Activated CD4-positive, alpha-beta memory T cell treated with anti-CD3 and anti-CD28 coated beads, Interleukin-2, amount 10 ng/mL, durations not matched to agents 7 days and 5 days (primary cell): ENCODE data around the gene GPX2. TPM values are rescaled to one million over a fixed set of nuclear protein-coding genes. Genes with fewer than 3 reads are reported as not detected.
"Not testable (repeated sequence)": the region's sequence is repeated elsewhere in the genome, so short reads cannot be mapped to it uniquely, and the experiment has no call there.

Experiments
- CTCF ChIA-PET: fragments of 350-600 bp; sonication (Branson Sonifier 250); formaldehyde crosslinking; loops from one replicate; lab custom pipeline; 2021; ENCODE audit warnings: antibody characterized with exemption, inconsistent platforms; lab: Charles Lee
- POLR2A ChIA-PET: fragments of 350-600 bp; sonication (Branson Sonifier 250); formaldehyde crosslinking; loops from one replicate; lab custom pipeline; 2021; ENCODE audit warnings: antibody characterized with exemption; lab: Charles Lee
- DNase-seq: peaks from one replicate; pipeline ENCODE4 v3.0.0-alpha.2; 2020
- H3K27ac Mint-ChIP-seq: one replicate; pipeline ENCODE4 v1.8.0; 2021; ENCODE audit warnings: mild to moderate bottlenecking, mixed read lengths
- H3K27me3 Mint-ChIP-seq: one replicate; pipeline ENCODE4 v1.8.0; 2021; ENCODE audit warnings: mixed read lengths
- H3K36me3 Mint-ChIP-seq: one replicate; pipeline ENCODE4 v1.8.0; 2021; ENCODE audit warnings: low read depth, mixed read lengths
- H3K4me1 Mint-ChIP-seq: one replicate; pipeline ENCODE4 v1.8.0; 2021; ENCODE audit warnings: mixed read lengths
- H3K4me3 Mint-ChIP-seq: one replicate; pipeline ENCODE4 v1.8.0; 2021; ENCODE audit warnings: mild to moderate bottlenecking, mixed read lengths
- H3K9me3 Mint-ChIP-seq: one replicate; pipeline ENCODE4 v1.8.0; 2021; ENCODE audit warnings: mixed read lengths
- total RNA-seq, 2 experiments: library from RNA; stranded (reverse); gene quantifications; one replicate each; pipeline ENCODE4 v1.2.3, GENCODE V29; 2021

The GPX2 gene
- total RNA-seq, 2 experiments from 2014 or later, result not detected

DNA sequence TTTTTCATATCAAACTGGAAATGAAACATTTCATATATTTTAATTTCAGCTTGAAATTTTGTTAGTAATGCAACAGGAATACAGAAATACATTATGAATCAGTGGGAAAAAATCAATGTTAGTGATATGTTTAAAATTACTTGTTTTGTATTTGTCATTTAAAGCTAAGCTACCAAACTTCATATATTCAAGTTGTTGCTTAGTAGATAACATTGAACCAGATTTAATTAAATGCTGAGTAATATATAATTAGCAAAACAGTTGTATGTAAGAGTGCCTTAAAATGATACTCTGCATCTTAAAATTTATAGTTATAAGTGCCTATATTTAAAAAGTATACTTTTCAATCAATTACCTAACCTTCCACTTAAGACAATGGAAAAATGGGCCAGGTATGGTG lies 23.3 kb downstream of the GPX2 start:
- H3K9me3 Mint-ChIP-seq, result no peaks in the 10 kb centered on the region
- no peaks in the 10 kb centered on the region for H3K27me3 Mint-ChIP-seq
- peaks cover 46% of the 10 kb centered on the region for H3K36me3 Mint-ChIP-seq
- H3K4me3 Mint-ChIP-seq, result no peak overlapping the region
- no peak overlapping the region for H3K27ac Mint-ChIP-seq
- ChIA-PET POLR2A (interaction anchor here (1.4 kb wide), 1 partner anchor 9 kb away, joined by 4 read pairs; no protein-coding TSS in a partner anchor), CTCF (interaction anchor here (1.0 kb wide), 1 partner anchor 96 kb away, joined by 4 read pairs; no protein-coding TSS in a partner anchor)
- no peak for DNase-seq
- H3K4me1 Mint-ChIP-seq, result peaks cover 46% of the 10 kb centered on the region

DNA sequence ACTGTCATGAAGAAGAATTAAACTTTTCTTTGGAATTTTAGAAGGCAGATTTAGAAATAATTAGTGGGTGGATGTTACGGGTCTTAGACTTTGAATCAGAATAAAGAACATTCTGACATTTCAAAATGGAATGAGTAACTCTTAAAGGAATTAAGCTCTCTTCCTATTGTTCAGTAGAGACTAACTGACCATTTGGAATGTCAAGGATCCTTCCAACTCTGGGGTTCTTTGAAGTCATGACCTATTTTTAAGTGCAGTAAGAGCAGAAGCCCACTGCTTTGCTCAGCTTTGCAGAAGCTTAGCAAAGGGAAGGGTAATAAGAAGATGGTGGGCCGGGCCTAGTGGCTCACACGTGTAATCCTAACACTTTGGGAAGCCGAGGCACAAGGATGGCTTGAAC lies 24.3 kb downstream of the GPX2 start:
- no peak overlapping the region for H3K27ac Mint-ChIP-seq
- no peak for DNase-seq
- H3K4me3 Mint-ChIP-seq, result no peak overlapping the region
- ChIA-PET CTCF (no interaction called here), POLR2A (interaction anchor here (1.0 to 1.4 kb wide), 2 partner anchors 9 to 10 kb away, joined by 4 to 5 read pairs; no protein-coding TSS in a partner anchor)
- peaks cover 50% of the 10 kb centered on the region for H3K4me1 Mint-ChIP-seq
- no peaks in the 10 kb centered on the region for H3K9me3 Mint-ChIP-seq
- no peaks in the 10 kb centered on the region for H3K27me3 Mint-ChIP-seq
- H3K36me3 Mint-ChIP-seq, result peaks cover 40% of the 10 kb centered on the region

DNA sequence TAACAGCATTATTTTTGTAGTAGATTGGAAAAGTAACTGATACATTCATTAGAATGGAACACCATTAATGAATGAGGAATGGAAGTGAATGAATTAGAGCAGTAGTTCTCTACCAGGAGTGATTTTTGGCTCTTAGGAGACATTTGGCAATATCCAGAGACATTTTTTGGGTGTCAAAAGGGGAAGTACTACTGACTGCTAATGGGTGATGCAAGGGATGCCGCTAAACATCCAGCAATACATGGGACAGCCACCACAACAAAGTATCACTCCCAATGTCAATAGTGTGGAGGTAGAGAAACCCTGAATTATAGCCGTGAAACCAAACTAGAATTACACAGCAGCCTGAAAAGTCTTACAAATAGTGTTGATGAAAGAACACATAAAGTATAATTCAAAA lies 26.7 kb downstream of the GPX2 start:
- POLR2A ChIA-PET, result interaction anchor here (1.3 to 3.5 kb wide), 4 partner anchors 11 to 191 kb away, joined by 3 to 60 read pairs (median 7); no protein-coding TSS in a partner anchor
- peaks cover 43% of the 10 kb centered on the region for H3K4me1 Mint-ChIP-seq
- H3K36me3 Mint-ChIP-seq, result peaks cover 32% of the 10 kb centered on the region
- peak overlapping the region; percentile 81 for H3K4me3 Mint-ChIP-seq
- DNase-seq, result no peak
- peaks cover 3% of the 10 kb centered on the region for H3K27me3 Mint-ChIP-seq
- CTCF ChIA-PET, result interaction anchor here (2.6 kb wide), 1 partner anchor 10 kb away, joined by 15 read pairs; no protein-coding TSS in a partner anchor
- H3K27ac Mint-ChIP-seq, result no peak overlapping the region
- no peaks in the 10 kb centered on the region for H3K9me3 Mint-ChIP-seq

DNA sequence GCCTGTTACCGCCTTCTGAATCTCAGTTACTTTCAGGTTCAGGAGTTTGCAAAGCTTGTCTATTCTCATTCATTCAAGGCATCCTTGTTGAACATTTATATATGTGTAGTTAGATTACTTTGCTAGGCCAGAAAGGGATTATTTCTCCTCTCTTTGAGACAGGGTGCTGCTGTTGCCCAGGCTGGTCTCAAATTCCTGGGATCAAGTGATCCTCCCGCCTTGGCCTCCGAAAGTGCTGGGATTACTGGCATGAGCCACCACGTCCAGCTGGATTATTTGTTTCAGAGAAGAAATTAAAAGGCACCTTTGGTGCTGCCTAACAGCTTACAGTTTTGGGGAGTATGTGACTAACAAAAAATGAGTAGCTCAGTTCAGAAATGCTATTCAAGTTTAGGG lies 27.5 kb downstream of the GPX2 start:
- ChIA-PET POLR2A (interaction anchor here (0.7 to 3.5 kb wide), 18 partner anchors 12 to 528 kb away, joined by 3 to 60 read pairs (median 4); partner anchors contain the start of genes FNTB, GPX2 and ZBTB25), CTCF (interaction anchor here (0.7 to 2.6 kb wide), 5 partner anchors 10 to 278 kb away, joined by 3 to 15 read pairs (median 3); no protein-coding TSS in a partner anchor)
- peak overlapping the region; percentile 84 for H3K27ac Mint-ChIP-seq
- peaks cover 25% of the 10 kb centered on the region for H3K36me3 Mint-ChIP-seq
- DNase-seq, result no peak
- H3K4me3 Mint-ChIP-seq, result peak overlapping the region; percentile 81
- peaks cover 5% of the 10 kb centered on the region for H3K27me3 Mint-ChIP-seq
- H3K4me1 Mint-ChIP-seq, result peaks cover 38% of the 10 kb centered on the region
- no peaks in the 10 kb centered on the region for H3K9me3 Mint-ChIP-seq

DNA sequence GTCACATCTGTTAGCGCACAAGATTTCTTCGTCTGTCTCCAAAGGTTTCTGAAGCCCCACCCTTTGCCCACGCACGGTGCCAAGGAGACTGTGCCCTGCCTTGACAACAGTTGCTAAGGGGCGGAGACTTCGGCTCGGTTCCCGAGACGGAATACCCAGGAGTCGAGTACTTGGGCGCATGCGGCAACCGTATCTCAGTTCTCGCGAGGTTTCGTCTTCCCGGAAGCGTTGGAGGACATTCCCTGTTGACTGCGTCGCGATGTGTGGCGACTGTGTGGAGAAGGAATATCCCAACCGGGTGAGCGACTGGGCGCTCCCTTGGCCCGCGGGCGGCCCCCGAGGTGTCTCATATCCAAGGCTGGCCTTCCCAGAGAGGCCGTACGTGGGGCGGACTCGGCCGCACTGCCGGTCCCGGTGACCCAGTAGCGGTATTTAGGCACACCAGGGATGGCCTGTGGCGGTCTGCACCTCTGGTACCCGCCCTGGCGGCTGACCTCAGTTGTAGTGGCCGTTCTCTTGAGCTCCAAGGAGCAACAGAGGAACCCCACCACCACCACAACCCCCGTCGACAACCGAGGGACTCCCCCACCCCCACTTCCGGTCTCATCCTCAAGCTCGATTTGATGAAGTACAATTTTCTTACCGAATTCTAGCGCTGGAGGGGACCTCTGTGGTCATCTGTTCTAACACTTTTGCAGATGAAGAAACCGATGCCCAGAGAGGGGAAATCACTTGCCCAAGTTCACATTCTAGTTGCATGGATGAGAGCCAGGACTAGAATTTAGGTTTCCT lies 28.1 kb downstream of the GPX2 start, which contains the start of gene CHURC1:
CHURC1 (plus strand) TSS at position 219 of the 792 bp plus-strand sequence; CDS start at position 260, 41 bp downstream.
- Mint-ChIP-seq H3K27ac (peak within 1 kb of the TSS; percentile 84), H3K36me3 (peaks cover 20% of the 10 kb centered on the region), H3K4me1 (peaks cover 37% of the 10 kb centered on the region), H3K4me3 (peak within 1 kb of the TSS; percentile 81), H3K9me3 (no peaks in the 10 kb centered on the region), H3K27me3 (peaks cover 10% of the 10 kb centered on the region)
- POLR2A ChIA-PET, result interaction anchor here (0.7 to 3.5 kb wide), 19 partner anchors 12 to 527 kb away, joined by 3 to 60 read pairs (median 4); partner anchors contain the start of genes FNTB, GPX2 and ZBTB25
- CTCF ChIA-PET, result interaction anchor here (0.7 to 2.6 kb wide), 5 partner anchors 11 to 278 kb away, joined by 3 to 15 read pairs (median 3); no protein-coding TSS in a partner anchor
- peak; percentile 96 for DNase-seq

DNA sequence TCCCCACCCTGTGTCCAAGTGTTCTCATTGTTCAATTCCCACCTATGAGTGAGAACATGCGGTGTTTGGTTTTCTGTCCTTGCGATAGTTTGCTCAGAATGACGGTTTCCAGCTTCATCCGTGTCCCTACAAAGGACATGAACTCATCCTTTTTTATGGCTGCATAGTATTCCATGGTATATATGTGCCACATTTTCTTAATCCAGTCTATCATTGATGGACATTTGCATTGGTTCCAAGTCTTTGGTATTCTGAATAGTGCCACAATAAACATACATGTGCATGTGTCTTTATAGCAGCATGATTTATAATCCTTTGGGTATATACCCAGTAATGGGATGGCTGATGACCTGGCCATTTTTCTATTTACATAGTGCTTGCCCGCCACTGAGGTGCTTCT lies 29.1 kb downstream of the GPX2 start:
- Mint-ChIP-seq H3K4me1 (peaks cover 35% of the 10 kb centered on the region), H3K27me3 (peaks cover 14% of the 10 kb centered on the region), H3K36me3 (peaks cover 17% of the 10 kb centered on the region), H3K4me3 (peak overlapping the region; percentile 81)
- ChIA-PET POLR2A (interaction anchor here (1.2 to 3.5 kb wide), 3 partner anchors 13 to 58 kb away, joined by 4 to 60 read pairs (median 5); no protein-coding TSS in a partner anchor), CTCF (interaction anchor here (2.6 kb wide), 1 partner anchor 12 kb away, joined by 15 read pairs; no protein-coding TSS in a partner anchor)
- not testable (repeated sequence) for DNase-seq, H3K9me3 Mint-ChIP-seq, H3K27ac Mint-ChIP-seq

DNA sequence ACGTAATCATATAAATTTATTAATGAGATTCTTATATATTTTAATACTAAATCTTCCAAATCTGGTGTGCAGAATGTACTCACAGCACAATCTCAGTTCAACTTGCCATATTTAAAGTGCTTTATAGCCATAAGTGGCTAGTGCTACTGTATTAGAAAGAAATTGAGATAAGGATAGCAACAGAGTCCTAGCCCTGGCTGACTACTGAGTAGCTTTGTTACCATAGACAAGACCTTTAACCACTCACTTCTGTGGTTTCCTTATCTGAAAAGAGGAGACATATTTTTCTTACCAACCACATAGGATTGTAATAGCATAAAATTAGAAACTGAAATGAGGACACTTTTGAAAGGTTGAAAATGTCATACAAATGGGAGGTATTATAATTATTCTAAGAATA lies 30.3 kb downstream of the GPX2 start:
- H3K27me3 Mint-ChIP-seq, result peaks cover 19% of the 10 kb centered on the region
- ChIA-PET CTCF (interaction anchor here (0.7 to 1.3 kb wide), 3 partner anchors 21 to 299 kb away, joined by 3 to 5 read pairs (median 3); no protein-coding TSS in a partner anchor), POLR2A (interaction anchor here (1.4 kb wide), 1 partner anchor 113 kb away, joined by 3 read pairs; no protein-coding TSS in a partner anchor)
- peaks cover 12% of the 10 kb centered on the region for H3K36me3 Mint-ChIP-seq
- no peak for DNase-seq
- H3K9me3 Mint-ChIP-seq, result no peaks in the 10 kb centered on the region
- no peak overlapping the region for H3K27ac Mint-ChIP-seq
- no peak overlapping the region for H3K4me3 Mint-ChIP-seq
- peaks cover 27% of the 10 kb centered on the region for H3K4me1 Mint-ChIP-seq

DNA sequence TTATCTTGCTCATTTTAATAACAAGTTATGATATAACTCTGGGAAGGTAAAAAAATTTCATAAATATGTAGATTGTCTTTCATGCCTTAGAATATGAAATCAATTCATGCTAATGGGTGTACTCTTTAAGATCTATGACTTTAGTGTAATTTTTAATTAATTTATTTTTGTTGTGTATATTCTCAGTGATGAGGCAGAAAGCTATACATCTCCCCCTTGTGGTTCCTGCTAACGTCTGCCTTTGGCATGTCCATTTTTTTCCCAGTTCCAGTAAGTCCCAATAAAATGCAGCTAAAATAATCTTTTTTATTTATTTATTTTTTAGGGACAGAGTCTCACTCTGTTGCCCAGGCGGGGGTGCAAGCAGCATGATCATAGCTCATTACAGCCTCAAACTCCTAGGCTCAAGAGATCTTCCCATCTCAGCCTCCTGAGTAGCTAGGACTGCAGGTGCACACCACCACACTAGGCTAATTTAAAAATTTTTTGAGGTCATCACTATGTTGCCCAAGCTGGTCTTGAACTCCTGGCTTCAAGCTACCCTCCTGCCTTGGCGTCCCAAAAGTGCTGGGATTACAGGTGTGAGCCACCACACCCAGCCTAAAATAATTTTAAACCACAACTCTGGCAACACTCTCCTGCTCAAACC lies 31.6 kb downstream of the GPX2 start:
- Mint-ChIP-seq H3K4me3 (no peak overlapping the region), H3K9me3 (no peaks in the 10 kb centered on the region), H3K27me3 (peaks cover 24% of the 10 kb centered on the region), H3K27ac (no peak overlapping the region), H3K4me1 (peaks cover 22% of the 10 kb centered on the region), H3K36me3 (peaks cover 9% of the 10 kb centered on the region)
- ChIA-PET CTCF (interaction anchor here (0.5 to 2.6 kb wide), 11 partner anchors 10 to 471 kb away, joined by 3 to 7 read pairs (median 5); partner anchors contain the start of gene SPTB), POLR2A (no interaction called here)
- no peak for DNase-seq

DNA sequence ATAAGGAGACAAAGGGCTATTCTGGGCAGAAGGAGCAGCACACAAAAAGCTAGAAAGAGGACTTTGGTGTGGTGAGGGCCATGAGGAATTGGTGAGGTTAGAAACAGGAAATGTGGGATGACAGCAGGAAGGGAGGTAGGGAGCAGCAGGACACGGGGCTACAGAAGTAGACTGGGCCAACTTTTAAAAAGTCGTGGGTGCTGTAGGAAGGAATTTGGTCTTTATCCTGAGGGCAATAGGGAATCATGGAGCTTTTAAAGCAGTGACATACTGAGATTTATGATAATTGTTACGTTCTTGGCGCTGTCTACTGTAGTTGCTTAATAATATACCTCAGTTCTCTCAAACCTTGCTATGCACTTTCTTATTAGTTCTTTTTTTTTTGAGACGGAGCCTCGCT lies 36.5 kb downstream of the GPX2 start:
- H3K4me1 Mint-ChIP-seq, result no peaks in the 10 kb centered on the region
- no peaks in the 10 kb centered on the region for H3K36me3 Mint-ChIP-seq
- ChIA-PET POLR2A (interaction anchor here (0.7 to 1.6 kb wide), 2 partner anchors 22 to 390 kb away, joined by 3 read pairs; no protein-coding TSS in a partner anchor), CTCF (interaction anchor here (0.6 kb wide), 1 partner anchor 69 kb away, joined by 4 read pairs; no protein-coding TSS in a partner anchor)
- no peak overlapping the region for H3K4me3 Mint-ChIP-seq
- no peak for DNase-seq
- peaks cover 40% of the 10 kb centered on the region for H3K27me3 Mint-ChIP-seq
- H3K9me3 Mint-ChIP-seq, result no peaks in the 10 kb centered on the region
- H3K27ac Mint-ChIP-seq, result no peak overlapping the region

DNA sequence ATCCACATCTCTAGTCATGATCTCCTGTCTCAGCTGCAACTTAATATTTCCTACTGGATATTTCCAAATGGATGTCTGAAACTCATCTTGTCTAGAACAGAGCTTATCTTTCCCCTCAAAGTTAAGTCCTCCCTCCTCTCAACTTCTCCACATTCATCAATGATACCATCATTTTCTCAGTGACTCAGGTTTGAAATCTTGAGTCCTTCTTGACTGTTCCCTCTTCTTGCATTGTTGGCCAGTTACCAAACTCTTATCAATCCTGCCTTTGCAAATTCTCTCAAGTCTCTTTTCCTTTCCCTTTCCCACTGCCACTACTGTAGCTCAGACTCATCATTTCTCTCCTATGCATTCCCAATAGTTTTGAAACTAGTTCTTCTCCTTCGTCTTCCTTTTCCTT lies 42.6 kb downstream of the GPX2 start:
- CTCF ChIA-PET, result interaction anchor here (0.8 to 2.4 kb wide), 3 partner anchors 8 to 227 kb away, joined by 3 to 12 read pairs (median 4); no protein-coding TSS in a partner anchor
- Mint-ChIP-seq H3K4me3 (no peak overlapping the region), H3K9me3 (no peaks in the 10 kb centered on the region), H3K27ac (no peak overlapping the region), H3K4me1 (no peaks in the 10 kb centered on the region), H3K36me3 (no peaks in the 10 kb centered on the region), H3K27me3 (peaks cover 40% of the 10 kb centered on the region)
- POLR2A ChIA-PET, result no interaction called here
- DNase-seq, result no peak

DNA sequence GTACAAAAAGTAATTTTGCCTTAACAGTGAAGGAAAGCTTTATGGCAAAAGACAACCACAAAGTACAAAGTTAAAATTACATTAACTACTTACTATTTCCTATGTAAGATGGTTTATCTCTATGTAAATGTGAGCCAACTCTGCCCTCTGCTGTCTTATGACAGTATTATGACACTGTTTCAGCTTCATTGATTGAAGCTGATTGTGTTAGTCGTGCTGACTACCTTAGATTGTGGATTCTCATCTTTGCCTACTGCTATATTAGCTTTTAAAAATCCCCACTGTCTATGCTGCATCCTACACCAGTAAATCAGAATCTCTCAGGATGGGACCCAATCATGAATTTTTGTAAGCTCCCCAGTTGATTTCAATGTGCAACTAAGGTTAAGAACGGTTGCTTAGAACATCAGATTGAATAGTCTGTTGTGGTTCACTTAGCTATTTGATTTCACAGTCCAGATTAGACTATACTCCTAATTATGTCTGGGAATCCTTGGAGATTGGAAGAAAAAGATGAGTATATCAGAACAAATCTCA lies 50.6 kb downstream of the GPX2 start:
- Mint-ChIP-seq H3K36me3 (no peaks in the 10 kb centered on the region), H3K27me3 (peaks cover 22% of the 10 kb centered on the region), H3K27ac (no peak overlapping the region), H3K4me1 (no peaks in the 10 kb centered on the region), H3K9me3 (no peaks in the 10 kb centered on the region), H3K4me3 (no peak overlapping the region)
- POLR2A ChIA-PET, result interaction anchor here (0.7 to 1.2 kb wide), 5 partner anchors 9 to 223 kb away, joined by 3 to 5 read pairs (median 3); partner anchors contain the start of gene CHURC1
- DNase-seq, result peak; percentile 32
- CTCF ChIA-PET, result interaction anchor here (0.6 to 5.8 kb wide), 54 partner anchors 9 to 548 kb away, joined by 3 to 77 read pairs (median 4); partner anchors contain the start of genes FNTB and SPTB
